Stimulated activated CD4-positive, alpha-beta T cell treated with anti-CD3 and anti-CD28 coated beads, TNF-alpha, amount 100 ng/mL, for 48 hours (primary cell): Measurements from ENCODE around the gene MRFAP1L1.

Source experiments
- DNase-seq, 3 donors: peaks; one replicate each; pipeline ENCODE4 v3.0.0-alpha.2; 2020; ENCODE audit warnings: low read depth in 3 of 3

Gene MRFAP1L1

GRCh38 chr4:6716018-6716911, 6.6 kb upstream of the MRFAP1L1 start, which contains the start of gene BLOC1S4:
TSS of gene BLOC1S4 (plus strand) at chr4:6716174. CDS start at chr4:6716210, 36 bp downstream.
- DNase-seq, result peak; percentile 71 to 80 (median 78)

GRCh38 chr4:6715704-6716017, 6.0 kb upstream of the MRFAP1L1 start:
- no peak for DNase-seq

- DNase-seq, result no peak
Observed at GRCh38 chr4:6714954-6715353, 5.3 kb upstream of the MRFAP1L1 start.

GRCh38 chr4:6710996-6711395, 1.3 kb upstream of the MRFAP1L1 start:
- no peak for DNase-seq

- no peak for DNase-seq
Observed at GRCh38 chr4:6710282-6710681, 617 bp upstream of the MRFAP1L1 start.

- DNase-seq, result no peak
Observed at GRCh38 chr4:6706173-6706572, 3.5 kb downstream of the MRFAP1L1 start.

- DNase-seq, result no peak
Observed at GRCh38 chr4:6705646-6706045, 4.0 kb downstream of the MRFAP1L1 start.

- DNase-seq, result no peak
Observed at GRCh38 chr4:6703786-6704185, 5.9 kb downstream of the MRFAP1L1 start.

GRCh38 chr4:6702761-6703160, 6.9 kb downstream of the MRFAP1L1 start:
- DNase-seq, result no peak

- peak in 2 of 3 donors; percentile 39 to 40 for DNase-seq
Observed at GRCh38 chr4:6701371-6701770, 8.3 kb downstream of the MRFAP1L1 start.

GRCh38 chr4:6699903-6700302, 9.8 kb downstream of the MRFAP1L1 start:
- DNase-seq, result no peak

GRCh38 chr4:6699388-6699787, 10.3 kb downstream of the MRFAP1L1 start:
- DNase-seq, result no peak

GRCh38 chr4:6697131-6697530, 12.5 kb downstream of the MRFAP1L1 start:
- no peak for DNase-seq

- no peak for DNase-seq
Observed at GRCh38 chr4:6696611-6697010, 13.1 kb downstream of the MRFAP1L1 start.

GRCh38 chr4:6695660-6696610, 13.7 kb downstream of the MRFAP1L1 start:
- peak in 1 of 3 donors; percentile 22 for DNase-seq

- no peak for DNase-seq
Observed at GRCh38 chr4:6694177-6694901, 15.3 kb downstream of the MRFAP1L1 start.

- no peak for DNase-seq
Observed at GRCh38 chr4:6693231-6694176, 16.2 kb downstream of the MRFAP1L1 start, which contains the start of gene S100P. TSS of gene S100P (plus strand) at chr4:6693878. CDS start at chr4:6693933, 55 bp downstream.

GRCh38 chr4:6692806-6693205, 16.9 kb downstream of the MRFAP1L1 start:
- no peak for DNase-seq

GRCh38 chr4:6692379-6692778, 17.3 kb downstream of the MRFAP1L1 start:
- no peak for DNase-seq

GRCh38 chr4:6689506-6689960, 20.1 kb downstream of the MRFAP1L1 start:
- no peak for DNase-seq
